Endodermal cell (in vitro differentiated cells): ENCODE measurements around the gene WNK1. TPM values are rescaled to one million over a fixed set of nuclear protein-coding genes. Genes with fewer than 3 reads are reported as not detected.
A peak's percentile ranks its signal among the peaks of the same experiment; 100 is the strongest.
"Not testable (repeated sequence)": the region's sequence is repeated elsewhere in the genome, so short reads cannot be mapped to it uniquely, and the experiment has no call there.

Source experiments
- DNase-seq: peaks from one replicate; pipeline ENCODE4 v3.0.0-alpha.2; 2017
- H3K27ac ChIP-seq: 2 replicates; pipeline ENCODE4 v1.5.1; 2013; ENCODE audit warnings: mild to moderate bottlenecking, low read depth, low read length, moderate library complexity
- H3K27me3 ChIP-seq: 2 replicates; pipeline ENCODE4 v1.6.1; 2013; ENCODE audit warnings: mild to moderate bottlenecking, low read length, moderate library complexity; ENCODE audit not compliant: insufficient read depth, control insufficient read depth, poor library complexity, severe bottlenecking
- H3K36me3 ChIP-seq: 2 replicates; pipeline ENCODE4 v1.7.0; 2013; ENCODE audit warnings: mild to moderate bottlenecking, low read length, moderate library complexity; ENCODE audit not compliant: control insufficient read depth, insufficient read depth
- H3K4me1 ChIP-seq: one replicate; pipeline ENCODE4 v1.7.0; 2013; ENCODE audit warnings: low read length; ENCODE audit not compliant: control insufficient read depth, insufficient read depth
- H3K4me3 ChIP-seq: 2 replicates; pipeline ENCODE4 v1.5.1; 2013; ENCODE audit warnings: mild to moderate bottlenecking, low read length, moderate library complexity
- H3K9ac ChIP-seq: 2 replicates; pipeline ENCODE4 v1.6.1; 2013; ENCODE audit warnings: mild to moderate bottlenecking, low read length, moderate library complexity; ENCODE audit not compliant: poor library complexity, severe bottlenecking; ENCODE audit errors: extremely low read depth
- H3K9me3 ChIP-seq: 2 replicates; pipeline ENCODE4 v1.6.1; 2013; ENCODE audit warnings: mild to moderate bottlenecking, low read length, moderate library complexity; ENCODE audit not compliant: control insufficient read depth
- H3K27ac Mint-ChIP-seq: 2 replicates; pipeline ENCODE4 v1.8.0; 2020; ENCODE audit warnings: mixed read lengths
- H3K27me3 Mint-ChIP-seq: 2 replicates; pipeline ENCODE4 v1.8.0; 2021; ENCODE audit warnings: mild to moderate bottlenecking, mixed read lengths; ENCODE audit not compliant: insufficient read depth
- H3K36me3 Mint-ChIP-seq: 2 replicates; pipeline ENCODE4 v1.8.0; 2020; ENCODE audit warnings: low read depth, mixed read lengths
- H3K4me1 Mint-ChIP-seq: 2 replicates; pipeline ENCODE4 v1.8.0; 2020; ENCODE audit warnings: mixed read lengths
- H3K4me3 Mint-ChIP-seq: 2 replicates; pipeline ENCODE4 v1.8.0; 2020; ENCODE audit warnings: mild to moderate bottlenecking, moderate library complexity, mixed read lengths
- H3K9me3 Mint-ChIP-seq: 2 replicates; pipeline ENCODE4 v1.8.0; 2020; ENCODE audit warnings: mild to moderate bottlenecking, mixed read lengths
- CTCF ChIP-seq: fragments of 200-600 bp; sonication (generic); conservative IDR thresholded peaks from 2 replicates; pipeline ENCODE4 v1.5.0; 2021; ENCODE audit warnings: antibody characterized with exemption, mild to moderate bottlenecking
- WGBS, 2 experiments: methylation state at CpG; one replicate each; pipeline versions ENCODE4 v1.1.5 to v1.1.7; 2013; ENCODE audit warnings: missing lambda C conversion rate in 2 of 2, mixed read lengths in 1 of 2; ENCODE audit not compliant: insufficient coverage in 1 of 2, insufficient read length in 1 of 2; 5-methylcytosine and 5-hydroxymethylcytosine counted together
- long read RNA-seq, 4 experiments: library from polyadenylated mRNA in 2 of 4; library from RNA in 1 of 4; library from capped mRNA in 1 of 4; stranded (forward) in 3 of 4; unstranded in 1 of 4; transcript quantifications; one replicate each; pipeline ENCODE4 v2.0.0, GENCODE V29; 2020 to 2021; ENCODE audit warnings: inconsistent platforms in 1 of 4
- polyA plus RNA-seq, 2 experiments: library from polyadenylated mRNA; stranded (reverse); fragments of 50-300 nt; gene quantifications; one replicate each; pipeline ENCODE4 v1.2.3, GENCODE V29; 2013
- total RNA-seq, 2 donors: library from RNA; stranded (reverse); fragmentation: NEBNext Ultra II Directional in 1 of 2; extraction: Animal tissue kit (Norgen Biotek cat#: 25700) in 1 of 2; gene quantifications; 2 replicates in 1 of 2; 3 replicates in 1 of 2; pipeline ENCODE4 v1.2.1, GENCODE V29; 2021

Gene WNK1
- total RNA-seq: 100 to 1,000 TPM; 199 to 412 TPM
- polyA plus RNA-seq (2013, experiment 1 of 2): 111 TPM
- 108 TPM for polyA plus RNA-seq (2013, experiment 2 of 2)
- long read RNA-seq, experiment 1, partial matches to known transcripts: 29 of 50 reads
- long read RNA-seq, experiment 1, other reads (novel, unspliced or antisense): 20 of 50 reads
- long read RNA-seq, experiment 2, partial matches to known transcripts: 24 of 35 reads
- long read RNA-seq, experiment 2, other reads (novel, unspliced or antisense): 11 of 35 reads
- long read RNA-seq, experiment 3, partial matches to known transcripts: 37 of 75 reads
- long read RNA-seq, experiment 3, other reads (novel, unspliced or antisense): 37 of 75 reads
- long read RNA-seq, experiment 4, partial matches to known transcripts: 0 of 5 reads
- long read RNA-seq, experiment 4, other reads (novel, unspliced or antisense): 5 of 5 reads

- WGBS, 2 experiments: 0 to 1% methylated on average over 8 to 38 of the region's 41 CpGs
- peaks cover 21% of the 10 kb centered on the region for H3K36me3 Mint-ChIP-seq
- no peak for TF ChIP-seq CTCF
- Histone ChIP-seq H3K4me1 (peaks cover 11% of the 10 kb centered on the region), H3K36me3 (peaks cover 6% of the 10 kb centered on the region), H3K9me3 (no peaks in the 10 kb centered on the region), H3K27me3 (no peaks in the 10 kb centered on the region), H3K9ac (peak within 1 kb of the TSS; percentile 64), H3K27ac (peak within 1 kb of the TSS; percentile 91), H3K4me3 (peak within 1 kb of the TSS; percentile 99)
- no peak within 1 kb of the TSS for H3K4me3 Mint-ChIP-seq
- no peaks in the 10 kb centered on the region for H3K9me3 Mint-ChIP-seq
- H3K27ac Mint-ChIP-seq: peak within 1 kb of the TSS; percentile 88
- no peaks in the 10 kb centered on the region for H3K27me3 Mint-ChIP-seq
- peaks cover 31% of the 10 kb centered on the region for H3K4me1 Mint-ChIP-seq
- DNase-seq: peak; percentile 100
These were observed at the start of gene WNK1 for GRCh38 chr12:751999-752694. Gene WNK1, plus strand, starts transcription at chr12:752579. Its CDS starts 987 bp downstream, at chr12:753566.

GRCh38 chr12:704516-705242 is 47.7 kb upstream of the WNK1 start:
- H3K9me3 ChIP-seq: peaks cover 3% of the 10 kb centered on the region
- no peak overlapping the region for H3K4me3 ChIP-seq
- H3K27me3 Mint-ChIP-seq: no peaks in the 10 kb centered on the region
- H3K4me1 ChIP-seq: no peaks in the 10 kb centered on the region
- no peak for TF ChIP-seq CTCF
- DNase-seq: no peak
- WGBS, 2 experiments: 88 to 91% methylated on average over 2 to 5 of the region's 5 CpGs
- H3K9ac ChIP-seq: no peak overlapping the region
- peaks cover 7% of the 10 kb centered on the region for H3K9me3 Mint-ChIP-seq
- H3K36me3 ChIP-seq: no peaks in the 10 kb centered on the region
- H3K27ac ChIP-seq: no peak overlapping the region
- no peak overlapping the region for H3K4me3 Mint-ChIP-seq
- no peaks in the 10 kb centered on the region for H3K36me3 Mint-ChIP-seq
- no peak overlapping the region for H3K27ac Mint-ChIP-seq
- peaks cover 5% of the 10 kb centered on the region for H3K4me1 Mint-ChIP-seq
- no peaks in the 10 kb centered on the region for H3K27me3 ChIP-seq

GRCh38 chr12:708084-708483 is 44.3 kb upstream of the WNK1 start:
- H3K27ac Mint-ChIP-seq, H3K9ac ChIP-seq, H3K4me3 ChIP-seq, H3K36me3 ChIP-seq, H3K4me3 Mint-ChIP-seq, DNase-seq, H3K27me3 Mint-ChIP-seq, H3K9me3 ChIP-seq, H3K27me3 ChIP-seq, H3K36me3 Mint-ChIP-seq, H3K9me3 Mint-ChIP-seq, H3K27ac ChIP-seq, H3K4me1 ChIP-seq: not testable (repeated sequence)
- 79 to 80% methylated on average over 2 of the region's 3 CpGs for WGBS, 2 experiments
- peaks cover 11% of the 10 kb centered on the region for H3K4me1 Mint-ChIP-seq
